Stimulated activated CD8-positive, alpha-beta memory T cell treated with anti-CD3 and anti-CD28 coated beads, Interleukin-7, amount 100 ng/mL, for 24 hours (primary cell): Measurements from ENCODE around the gene ASXL2.

Experiments used
- DNase-seq: peaks from one replicate; pipeline ENCODE4 v3.0.0-alpha.2; 2020; ENCODE audit warnings: low read depth

Gene ASXL2

DNA sequence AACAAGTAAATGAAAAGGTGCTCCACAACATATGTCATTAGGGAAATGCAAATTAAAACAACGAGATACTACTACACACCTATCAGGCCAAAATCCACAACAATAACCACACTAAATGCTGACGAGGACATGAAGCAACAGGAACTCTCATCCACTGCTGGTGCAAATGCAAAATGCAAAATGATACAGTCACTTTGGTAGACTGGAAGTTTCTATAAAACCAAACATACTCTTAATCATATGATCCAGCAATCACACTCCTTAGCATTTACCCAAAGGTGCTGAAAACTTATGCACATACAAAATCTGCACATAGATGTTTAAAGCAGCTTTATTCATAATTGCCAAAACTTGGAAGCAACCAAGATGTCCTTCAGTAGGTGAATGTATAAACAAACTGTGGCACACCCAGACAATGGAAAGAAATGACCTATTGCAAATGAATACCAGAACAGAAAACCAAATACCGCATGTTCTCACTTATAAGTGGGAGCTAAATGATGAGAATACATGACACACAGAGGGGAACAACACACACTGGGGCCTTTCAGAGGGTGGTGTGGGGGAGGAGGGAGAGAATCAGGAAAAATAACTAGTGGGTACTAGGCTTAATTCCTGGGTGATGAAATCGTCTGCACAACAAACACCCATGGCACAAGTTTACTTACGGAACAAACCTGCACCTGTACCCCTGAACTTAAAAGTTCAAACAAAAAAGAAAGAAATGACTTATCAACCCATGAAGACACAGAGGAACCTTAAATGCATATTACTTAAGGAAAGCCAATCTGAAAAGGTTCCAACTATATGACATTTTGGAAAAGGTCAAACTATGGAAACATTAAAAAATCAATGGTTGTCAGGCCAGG is 80.4 kb downstream of the ASXL2 start:
- no peak for DNase-seq

DNA sequence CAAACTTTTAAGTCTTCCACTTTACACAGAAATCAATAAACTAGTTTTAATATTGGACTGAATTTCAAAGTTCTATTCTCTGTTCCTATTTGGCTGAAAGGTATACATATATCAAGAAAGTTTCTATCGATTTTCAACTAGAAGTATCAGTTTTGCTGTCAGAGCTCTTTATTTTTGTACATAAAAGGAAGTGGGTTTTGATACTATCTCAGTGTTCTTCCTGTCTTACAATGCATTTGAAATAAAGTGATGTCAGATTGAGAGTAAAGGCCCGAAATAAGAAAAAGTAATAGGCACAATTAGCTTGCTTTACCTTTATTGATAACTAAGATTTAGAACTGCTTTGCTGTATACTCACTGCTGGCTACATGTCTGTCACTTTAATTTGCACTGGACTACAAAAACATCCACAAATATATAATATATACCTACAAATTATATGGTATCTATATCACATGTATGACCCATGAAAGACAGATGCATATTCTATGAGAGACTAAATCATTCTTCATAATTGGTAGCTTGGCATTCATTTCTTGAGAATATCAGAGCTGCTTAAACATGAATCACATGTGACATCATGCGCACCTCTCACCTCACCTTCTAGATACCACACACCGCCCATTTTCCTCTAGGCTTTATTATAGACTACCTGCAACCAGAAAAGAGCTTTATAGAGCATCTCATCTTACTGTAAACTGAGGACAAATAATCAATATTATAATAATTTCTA is 83.6 kb downstream of the ASXL2 start:
- DNase-seq = no peak

- no peak for DNase-seq
Observed at GRCh38 chr2:25790074-25790790, 88.1 kb downstream of the ASXL2 start.

- no peak for DNase-seq
Observed at GRCh38 chr2:25788457-25788856, 89.8 kb downstream of the ASXL2 start.

- no peak for DNase-seq
Observed at GRCh38 chr2:25787020-25787419, 91.3 kb downstream of the ASXL2 start.

DNA sequence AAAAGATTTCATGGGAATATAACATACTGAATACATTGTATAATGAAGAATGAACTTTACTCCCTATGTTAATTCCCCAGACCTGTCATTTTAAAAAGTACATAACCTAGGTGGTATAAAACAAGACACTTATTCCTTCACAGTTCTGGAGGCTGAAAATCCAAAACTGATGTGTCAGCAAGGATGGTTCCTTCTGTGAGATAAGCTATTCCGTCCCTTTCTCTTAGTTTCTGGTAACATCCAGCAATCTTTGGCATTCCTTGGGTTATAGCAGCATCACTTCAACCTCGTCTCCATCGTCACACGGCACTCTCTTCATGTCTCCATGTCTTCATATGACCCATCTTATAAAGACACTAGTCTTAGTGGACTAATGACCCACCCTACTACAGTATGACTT is 93.9 kb downstream of the ASXL2 start:
- no peak for DNase-seq

GRCh38 chr2:25777077-25777476 is 101.2 kb downstream of the ASXL2 start:
- no peak for DNase-seq

DNA sequence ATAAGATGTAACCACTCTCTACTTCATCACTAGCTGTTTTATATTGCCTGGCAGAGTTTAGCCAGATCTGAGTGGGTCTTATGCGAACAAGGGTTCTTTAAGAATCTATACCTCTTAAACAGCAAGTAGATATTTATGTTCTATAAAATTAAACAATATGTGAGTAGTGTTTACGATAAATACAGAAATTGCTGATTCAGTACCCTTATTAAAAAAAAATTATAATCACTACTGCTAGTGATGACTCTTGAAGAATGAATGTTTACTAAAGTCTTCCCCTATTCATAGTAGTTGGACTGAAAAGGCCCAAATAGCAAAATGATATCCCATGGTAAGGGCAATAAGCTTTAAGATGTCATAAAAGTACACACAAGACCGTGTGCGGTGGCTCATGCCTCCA is 106.2 kb downstream of the ASXL2 start:
- DNase-seq = no peak

- DNase-seq = no peak
Observed at GRCh38 chr2:25763575-25763974, 114.7 kb downstream of the ASXL2 start.

DNA sequence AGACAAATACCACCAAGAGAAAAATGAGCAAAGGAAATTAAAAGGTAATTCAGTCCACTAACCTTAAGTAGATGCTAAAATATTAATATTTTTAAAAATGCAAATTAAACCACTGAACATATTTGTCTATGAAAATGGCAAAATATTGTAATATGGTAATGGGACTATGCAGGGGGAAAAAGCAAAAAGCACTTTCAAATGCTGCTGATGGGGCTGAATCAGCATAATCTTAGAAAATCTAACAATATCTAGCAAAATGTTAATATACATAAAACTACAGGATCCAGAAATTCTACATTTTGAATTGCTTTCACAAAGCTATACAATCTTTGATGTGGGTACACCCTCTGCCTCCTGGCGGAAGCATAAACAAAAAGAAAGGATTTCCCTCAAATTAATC is 118.0 kb downstream of the ASXL2 start:
- DNase-seq = no peak

DNA sequence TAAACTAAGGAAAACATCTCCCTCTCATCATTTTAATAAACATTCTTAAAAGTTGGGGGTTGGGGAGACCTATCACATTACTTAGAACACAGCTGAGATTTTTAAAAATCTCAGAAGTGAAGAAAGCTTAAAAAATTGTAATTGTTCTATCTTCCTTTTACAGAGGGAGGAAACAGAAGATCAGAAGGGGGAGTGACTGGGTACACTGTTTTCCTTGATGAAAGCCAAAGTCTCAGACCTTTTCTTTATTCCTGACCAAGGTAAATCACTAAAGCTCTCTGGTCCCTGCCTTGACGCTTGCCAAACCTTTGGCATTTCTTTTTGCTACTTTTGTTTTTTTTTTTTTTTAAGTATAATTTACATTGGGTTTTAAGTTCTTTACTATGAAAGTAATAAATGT is 119.9 kb downstream of the ASXL2 start:
- DNase-seq = no peak

GRCh38 chr2:25757906-25758305 is 120.4 kb downstream of the ASXL2 start:
- DNase-seq = no peak

GRCh38 chr2:25756536-25756935 is 121.8 kb downstream of the ASXL2 start:
- DNase-seq = no peak

DNA sequence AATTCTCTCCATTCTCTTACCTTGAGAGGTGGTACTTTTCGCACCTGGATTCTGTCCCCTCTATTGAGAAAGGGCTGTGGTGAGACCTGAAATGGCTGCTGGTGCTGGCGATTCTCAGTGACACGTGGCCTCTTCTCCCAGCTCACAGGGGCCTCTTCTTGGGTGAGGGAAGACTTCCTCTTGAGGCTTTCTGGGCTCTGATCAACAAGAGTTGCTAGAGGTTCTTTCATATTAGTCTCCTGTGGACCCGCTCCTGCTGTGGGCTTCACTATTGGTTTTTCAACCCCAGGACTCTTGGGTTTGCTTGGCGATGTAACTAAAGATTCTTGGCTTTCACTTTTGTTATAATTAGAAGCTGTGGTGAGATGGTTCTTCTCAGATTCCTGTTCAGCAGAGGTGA is 128.6 kb downstream of the ASXL2 start:
- DNase-seq = no peak

DNA sequence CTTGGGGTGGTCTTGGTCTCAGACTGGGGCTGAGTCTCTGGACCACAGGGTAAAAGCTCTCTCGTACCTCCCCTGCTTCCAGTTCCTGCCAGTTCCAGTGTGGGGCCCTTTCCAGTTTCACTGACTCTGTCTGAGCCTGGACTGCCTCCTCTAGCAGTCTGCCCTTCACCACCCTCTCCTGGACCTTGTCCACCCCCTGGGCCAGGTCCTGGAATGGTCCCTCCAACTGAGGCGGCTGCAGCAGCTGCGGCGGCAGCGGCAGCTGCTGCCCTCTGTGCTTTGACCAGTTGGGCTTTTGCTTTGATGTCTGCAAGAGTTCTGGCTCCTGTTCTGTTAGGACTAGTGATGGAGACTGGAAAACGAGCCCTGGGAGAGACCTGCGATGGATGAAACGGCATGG is 134.2 kb downstream of the ASXL2 start:
- no peak for DNase-seq

GRCh38 chr2:25743132-25743830 is 135.0 kb downstream of the ASXL2 start:
- no peak for DNase-seq

- DNase-seq = no peak
Observed at GRCh38 chr2:25742501-25742900, 135.8 kb downstream of the ASXL2 start.

- DNase-seq = no peak
Observed at GRCh38 chr2:25740810-25741381, 137.4 kb downstream of the ASXL2 start.

GRCh38 chr2:25738383-25739343 is 139.6 kb downstream of the ASXL2 start:
- no peak for DNase-seq

DNA sequence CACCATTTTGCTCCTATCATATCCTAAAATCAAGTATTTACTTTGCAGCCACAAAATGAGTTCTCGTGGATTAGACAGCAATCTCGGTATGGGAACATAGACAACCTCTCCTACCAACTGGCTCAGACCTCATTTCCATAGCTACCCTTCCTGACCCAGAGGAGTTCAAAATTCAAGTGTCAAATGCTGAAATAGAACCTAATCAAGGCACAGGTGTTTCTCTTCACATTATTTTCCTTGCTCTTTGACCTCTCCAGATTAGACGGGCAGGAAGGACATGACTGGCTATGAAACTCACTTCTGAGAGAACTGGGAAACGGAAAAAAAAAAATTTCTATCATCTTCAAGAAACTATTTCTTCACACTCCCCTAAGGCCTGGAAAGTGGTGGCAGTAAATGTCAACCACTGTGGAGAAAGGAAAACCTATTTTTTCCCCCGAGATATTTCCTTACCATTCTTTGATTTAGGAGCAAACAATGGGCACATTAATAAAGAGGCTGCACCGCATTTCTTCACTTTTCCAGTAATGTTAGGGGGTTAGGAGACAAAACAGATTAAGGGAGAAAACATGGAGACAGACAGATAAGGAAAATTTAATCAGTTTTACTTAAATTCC is 141.3 kb downstream of the ASXL2 start:
- no peak for DNase-seq
